KMS-11 (cell line): ENCODE data around the gene LRRC8D.

ENCODE experiments used
- H2AFZ ChIP-seq: fragments of 200-600 bp; sonication (generic); 2 replicates; pipeline ENCODE4 v1.6.1; 2016; ENCODE audit warnings: antibody characterized with exemption, mixed run types, low read depth
- H3K27ac ChIP-seq: fragments of 200-600 bp; sonication (generic); 2 replicates; pipeline ENCODE4 v1.6.1; 2016; ENCODE audit warnings: mild to moderate bottlenecking, mixed run types
- H3K27me3 ChIP-seq: fragments of 200-600 bp; sonication (generic); 2 replicates; pipeline ENCODE4 v1.6.1; 2017; ENCODE audit warnings: mild to moderate bottlenecking, low read depth, mixed run types, moderate library complexity; ENCODE audit not compliant: insufficient read depth
- H3K36me3 ChIP-seq: fragments of 200-600 bp; sonication (generic); 2 replicates; pipeline ENCODE4 v1.6.1; 2017; ENCODE audit warnings: mild to moderate bottlenecking, mixed run types; ENCODE audit not compliant: insufficient read depth
- H3K4me1 ChIP-seq: fragments of 200-600 bp; sonication (generic); 2 replicates; pipeline ENCODE4 v1.6.1; 2016; ENCODE audit warnings: mild to moderate bottlenecking, low read depth, mixed run types; ENCODE audit not compliant: poor library complexity, severe bottlenecking
- H3K4me2 ChIP-seq: fragments of 200-600 bp; sonication (generic); 2 replicates; pipeline ENCODE4 v1.7.0; 2016; ENCODE audit warnings: mild to moderate bottlenecking, mixed run types
- H3K4me3 ChIP-seq: fragments of 200-600 bp; sonication (generic); IDR thresholded peaks from 2 replicates; pipeline ENCODE4 v1.6.1; 2017; ENCODE audit warnings: low read depth, low read length, mixed read lengths; ENCODE audit not compliant: insufficient read depth
- H3K79me2 ChIP-seq: fragments of 200-600 bp; sonication (generic); 2 replicates; pipeline ENCODE4 v1.6.1; 2016; ENCODE audit warnings: low read depth, mixed run types; ENCODE audit not compliant: insufficient read depth
- H3K9ac ChIP-seq: fragments of 200-600 bp; sonication (generic); 2 replicates; pipeline ENCODE4 v1.6.1; 2016; ENCODE audit warnings: mild to moderate bottlenecking, mixed run types
- H4K20me1 ChIP-seq: fragments of 200-600 bp; sonication (generic); 2 replicates; pipeline ENCODE4 v1.6.1; 2016; ENCODE audit warnings: mild to moderate bottlenecking, mixed run types; ENCODE audit not compliant: insufficient read depth
- TF ChIP-seq, protein P1 (sequence below): fragments of 200-600 bp; sonication (generic); conservative IDR thresholded peaks from 2 replicates; pipeline ENCODE4 v1.6.1; 2017; ENCODE audit warnings: low read depth, mild to moderate bottlenecking, antibody characterized with exemption, low read length, moderate library complexity, mixed read lengths

Gene LRRC8D

DNA sequence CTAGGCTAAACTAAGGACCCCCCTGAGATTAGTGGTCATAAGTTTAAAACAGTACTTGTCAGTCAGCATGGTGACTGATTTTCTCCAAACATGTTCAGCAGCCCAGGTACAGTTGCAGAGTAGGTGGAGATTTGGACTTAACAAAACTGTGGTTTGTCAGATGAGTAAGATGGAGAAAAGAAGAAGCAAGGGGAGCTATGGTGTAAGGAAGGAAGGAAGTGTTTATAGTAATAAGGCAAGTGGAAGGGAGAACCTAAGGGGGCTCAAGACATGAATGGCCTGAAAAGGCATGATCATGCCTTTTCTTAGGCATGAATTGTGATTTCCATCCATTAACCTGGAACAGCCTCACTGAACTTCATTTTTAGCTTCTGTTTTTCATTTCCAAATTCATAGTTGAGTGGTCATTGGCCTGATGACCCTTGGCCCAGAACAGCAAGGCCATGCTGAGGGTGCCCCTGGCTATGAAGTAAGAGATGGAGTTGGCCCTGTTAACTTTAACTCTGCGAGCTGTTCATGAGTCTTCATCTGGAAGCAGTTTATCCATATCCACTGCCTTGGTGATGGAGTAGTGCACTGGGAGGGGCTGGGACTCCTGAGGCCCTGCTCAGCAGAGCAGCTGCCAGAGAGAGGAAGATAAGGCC lies 60.7 kb downstream of the LRRC8D start:
- no peaks in the 10 kb centered on the region for H3K79me2 ChIP-seq
- no peaks in the 10 kb centered on the region for H3K36me3 ChIP-seq
- H3K27ac ChIP-seq, result no peak overlapping the region
- TF ChIP-seq, protein P1, sequence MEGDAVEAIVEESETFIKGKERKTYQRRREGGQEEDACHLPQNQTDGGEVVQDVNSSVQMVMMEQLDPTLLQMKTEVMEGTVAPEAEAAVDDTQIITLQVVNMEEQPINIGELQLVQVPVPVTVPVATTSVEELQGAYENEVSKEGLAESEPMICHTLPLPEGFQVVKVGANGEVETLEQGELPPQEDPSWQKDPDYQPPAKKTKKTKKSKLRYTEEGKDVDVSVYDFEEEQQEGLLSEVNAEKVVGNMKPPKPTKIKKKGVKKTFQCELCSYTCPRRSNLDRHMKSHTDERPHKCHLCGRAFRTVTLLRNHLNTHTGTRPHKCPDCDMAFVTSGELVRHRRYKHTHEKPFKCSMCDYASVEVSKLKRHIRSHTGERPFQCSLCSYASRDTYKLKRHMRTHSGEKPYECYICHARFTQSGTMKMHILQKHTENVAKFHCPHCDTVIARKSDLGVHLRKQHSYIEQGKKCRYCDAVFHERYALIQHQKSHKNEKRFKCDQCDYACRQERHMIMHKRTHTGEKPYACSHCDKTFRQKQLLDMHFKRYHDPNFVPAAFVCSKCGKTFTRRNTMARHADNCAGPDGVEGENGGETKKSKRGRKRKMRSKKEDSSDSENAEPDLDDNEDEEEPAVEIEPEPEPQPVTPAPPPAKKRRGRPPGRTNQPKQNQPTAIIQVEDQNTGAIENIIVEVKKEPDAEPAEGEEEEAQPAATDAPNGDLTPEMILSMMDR, result no peak
- no peaks in the 10 kb centered on the region for H3K4me1 ChIP-seq
- no peaks in the 10 kb centered on the region for H4K20me1 ChIP-seq
- H2AFZ ChIP-seq, result no peak overlapping the region
- H3K9ac ChIP-seq, result no peak overlapping the region
- H3K4me2 ChIP-seq, result no peak overlapping the region
- H3K4me3 ChIP-seq, result no peak overlapping the region
- no peaks in the 10 kb centered on the region for H3K27me3 ChIP-seq

DNA sequence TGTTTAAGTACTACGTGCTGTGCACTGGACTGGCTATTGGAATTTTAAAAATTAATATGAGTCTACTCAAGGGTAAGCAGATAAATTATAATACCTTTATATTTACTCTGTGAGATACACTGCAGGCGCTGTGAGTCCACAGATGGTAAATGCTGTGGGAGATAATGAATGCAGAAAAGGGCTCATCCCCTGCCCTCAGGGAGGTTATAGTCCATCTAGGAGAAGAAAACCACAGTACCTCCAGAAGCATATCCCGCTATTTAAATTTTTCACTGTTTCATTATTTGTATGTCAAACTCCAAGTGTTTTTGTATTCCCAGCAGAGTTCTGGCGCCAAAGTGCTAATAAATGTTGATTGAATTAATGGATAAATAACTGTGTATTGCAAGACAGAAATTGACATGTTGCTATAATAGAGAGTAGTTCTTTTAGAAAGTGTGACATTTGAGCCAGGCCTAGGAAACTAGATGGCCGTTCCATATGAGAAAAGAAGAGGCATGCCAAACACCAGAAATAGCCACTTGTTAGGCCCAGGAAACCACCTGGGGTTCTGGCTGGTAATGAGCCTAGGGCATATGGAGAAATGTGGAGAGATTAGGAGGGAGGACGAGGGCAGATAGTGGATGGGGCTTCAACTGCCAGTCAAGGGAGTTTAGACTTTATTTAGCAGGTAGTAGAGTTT lies 61.7 kb downstream of the LRRC8D start:
- Histone ChIP-seq H3K36me3 (no peaks in the 10 kb centered on the region), H3K4me2 (no peak overlapping the region), H4K20me1 (no peaks in the 10 kb centered on the region), H3K4me1 (no peaks in the 10 kb centered on the region), H3K27ac (no peak overlapping the region), H3K4me3 (no peak overlapping the region), H3K79me2 (no peaks in the 10 kb centered on the region), H3K27me3 (no peaks in the 10 kb centered on the region), H3K9ac (no peak overlapping the region), H2AFZ (no peak overlapping the region)
- TF ChIP-seq, protein P1, result no peak

DNA sequence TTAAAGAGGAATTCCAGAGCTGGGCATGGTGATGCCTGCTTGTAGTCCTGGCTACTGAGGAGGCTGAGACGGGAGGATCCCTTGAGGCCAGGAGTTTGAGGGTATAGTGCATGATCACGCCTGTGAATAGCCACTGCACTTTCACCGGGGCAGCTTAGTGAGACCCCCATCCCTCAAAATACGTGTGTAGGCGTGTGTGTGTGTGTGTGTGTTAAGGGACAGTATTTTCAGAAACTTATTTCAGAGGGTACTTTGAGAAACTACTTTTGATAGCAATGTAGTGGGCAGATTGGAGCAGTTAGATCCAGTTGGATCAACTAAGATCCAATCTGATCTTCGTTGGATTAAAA lies 62.2 kb downstream of the LRRC8D start:
- no peak overlapping the region for H2AFZ ChIP-seq
- TF ChIP-seq, protein P1, result no peak
- H3K27me3 ChIP-seq, result no peaks in the 10 kb centered on the region
- H3K36me3 ChIP-seq, result no peaks in the 10 kb centered on the region
- H3K79me2 ChIP-seq, result no peaks in the 10 kb centered on the region
- H3K4me3 ChIP-seq, result no peak overlapping the region
- no peaks in the 10 kb centered on the region for H3K4me1 ChIP-seq
- no peak overlapping the region for H3K9ac ChIP-seq
- no peak overlapping the region for H3K4me2 ChIP-seq
- H3K27ac ChIP-seq, result no peak overlapping the region
- no peaks in the 10 kb centered on the region for H4K20me1 ChIP-seq

DNA sequence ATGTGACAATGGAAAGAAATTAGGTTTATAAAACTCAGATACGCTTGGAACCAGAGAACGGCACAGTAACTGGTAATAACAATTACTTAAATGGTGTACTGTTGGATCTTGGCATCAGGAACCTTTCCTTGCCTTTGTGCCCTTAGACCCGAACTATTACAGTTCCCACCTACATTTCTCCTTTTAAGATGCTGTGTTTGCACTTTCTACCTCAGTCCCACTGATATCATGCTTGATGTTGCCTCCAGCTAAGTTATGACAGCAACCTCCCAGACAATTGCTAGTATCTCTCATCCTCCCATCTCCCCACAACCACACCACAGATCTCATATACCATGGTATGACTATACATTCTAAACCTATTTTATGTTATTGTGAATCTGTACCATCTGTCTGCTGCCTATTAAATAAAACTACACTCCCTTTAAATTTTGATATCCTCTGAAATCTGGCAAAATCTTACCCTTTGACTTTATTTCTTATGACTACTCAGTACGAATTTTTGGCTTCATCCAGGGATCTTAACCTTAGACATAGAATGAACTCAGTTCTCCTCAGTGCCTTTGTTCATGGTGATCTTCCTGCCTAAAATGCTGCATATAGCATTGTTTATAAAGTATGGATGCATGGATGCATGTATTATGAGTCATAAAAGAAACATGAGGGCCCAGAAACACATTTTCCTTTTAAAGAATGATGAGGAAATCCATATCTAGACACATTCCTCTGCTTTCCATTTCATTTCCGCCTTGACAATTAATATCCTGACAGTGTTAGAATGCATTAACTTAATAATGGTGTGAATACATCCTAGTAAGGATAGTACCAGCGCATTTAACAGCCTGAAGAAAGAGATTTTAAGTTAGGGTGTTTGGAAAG lies 64.1 kb downstream of the LRRC8D start:
- Histone ChIP-seq H3K9ac (no peak overlapping the region), H3K27me3 (no peaks in the 10 kb centered on the region), H3K36me3 (no peaks in the 10 kb centered on the region), H3K4me2 (no peak overlapping the region), H2AFZ (no peak overlapping the region), H4K20me1 (no peaks in the 10 kb centered on the region), H3K79me2 (no peaks in the 10 kb centered on the region), H3K4me3 (no peak overlapping the region), H3K4me1 (no peaks in the 10 kb centered on the region), H3K27ac (no peak overlapping the region)
- TF ChIP-seq, protein P1, result no peak
